Effector CD8-positive, alpha-beta T cell (primary cell): ENCODE results near the gene PIP5KL1.

Source experiments
- DNase-seq: peaks from one replicate; lab custom pipeline; 2025; lab: John Stamatoyannopoulos, UW

PIP5KL1 gene

DNA sequence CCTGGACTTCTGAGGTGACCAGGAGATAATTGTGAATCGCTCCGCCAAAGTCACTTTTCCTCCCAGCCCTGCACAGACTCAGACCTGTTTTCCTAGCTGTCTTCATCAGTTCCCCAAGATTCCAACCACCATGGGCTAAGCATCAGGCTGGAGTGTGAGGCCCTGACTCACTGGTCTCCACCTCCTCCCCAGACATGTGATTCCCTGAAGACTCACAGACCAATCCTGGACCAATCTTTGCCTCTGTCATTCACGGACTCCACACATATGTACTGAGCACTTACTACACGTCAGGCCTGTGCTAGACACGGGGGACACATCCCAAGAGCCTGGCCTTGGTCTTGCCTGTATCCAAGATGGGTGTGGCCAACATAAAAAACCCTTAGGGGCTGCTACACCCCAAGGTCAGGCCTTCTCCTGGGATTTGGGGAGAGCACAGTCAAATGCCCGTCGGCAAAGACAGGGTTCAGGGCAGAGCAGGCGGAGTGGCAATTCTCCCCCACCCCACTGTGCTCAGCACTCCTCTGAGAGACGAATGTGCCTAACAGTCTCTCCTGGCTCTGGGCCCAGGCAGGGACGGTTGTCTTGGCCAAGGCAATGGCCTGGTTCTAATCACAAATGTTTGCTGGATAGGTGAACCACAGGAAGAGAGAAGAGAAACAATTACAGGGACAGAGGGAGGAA is 38.3 kb upstream of the PIP5KL1 start:
- no peak for DNase-seq

DNA sequence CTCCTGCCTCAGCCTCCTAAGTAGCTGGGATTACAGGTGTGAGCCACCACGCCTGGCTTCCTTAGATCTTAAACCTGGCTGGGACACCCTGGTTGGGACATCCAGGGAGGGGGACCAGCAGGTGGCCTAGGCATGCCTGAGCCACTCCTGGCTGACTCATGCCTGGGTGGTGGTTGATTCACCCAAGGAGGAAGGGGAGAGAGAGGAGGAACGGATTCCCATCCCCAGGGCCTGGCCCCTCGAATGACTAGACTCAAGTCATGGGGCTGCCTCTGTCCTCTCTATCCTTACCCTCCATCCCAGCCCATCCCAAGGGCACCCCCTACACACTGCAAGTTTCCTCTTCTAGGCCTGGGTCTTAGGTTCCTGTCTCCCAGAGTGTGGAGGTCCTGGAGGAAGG is 37.5 kb upstream of the PIP5KL1 start:
- peak; percentile 28 for DNase-seq

DNA sequence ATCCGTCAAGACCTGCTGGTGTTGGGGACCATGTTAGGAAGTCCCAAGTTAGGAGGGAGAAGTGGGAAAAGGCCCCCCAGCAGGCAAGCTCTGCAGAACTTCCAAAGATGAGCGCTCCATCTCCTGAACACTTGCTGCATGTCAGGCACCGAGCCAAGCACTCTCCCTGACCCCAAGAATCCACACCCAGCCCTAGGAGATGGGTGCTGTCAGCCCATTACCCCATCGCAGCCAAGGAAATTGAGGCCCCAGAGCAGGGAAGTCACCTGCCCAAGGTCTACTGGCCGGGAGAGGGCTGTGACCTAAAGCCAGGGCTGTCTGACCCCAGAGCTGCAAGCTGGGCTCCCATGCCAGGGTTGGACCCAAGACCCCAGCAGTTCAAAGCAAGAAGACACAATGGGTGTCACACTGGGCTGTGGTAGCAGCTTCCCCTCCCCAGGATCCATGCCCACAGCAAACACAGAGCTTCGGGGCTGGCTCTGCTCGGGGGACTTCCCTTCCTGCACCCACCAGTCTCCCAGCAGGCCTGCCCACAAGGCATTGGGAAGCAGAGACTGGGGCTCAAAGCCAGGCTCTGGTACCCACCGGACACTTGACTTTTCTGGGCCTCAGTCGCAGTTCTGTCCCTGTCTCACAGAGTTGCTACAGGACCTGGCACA is 36.7 kb upstream of the PIP5KL1 start:
- DNase-seq: no peak

DNA sequence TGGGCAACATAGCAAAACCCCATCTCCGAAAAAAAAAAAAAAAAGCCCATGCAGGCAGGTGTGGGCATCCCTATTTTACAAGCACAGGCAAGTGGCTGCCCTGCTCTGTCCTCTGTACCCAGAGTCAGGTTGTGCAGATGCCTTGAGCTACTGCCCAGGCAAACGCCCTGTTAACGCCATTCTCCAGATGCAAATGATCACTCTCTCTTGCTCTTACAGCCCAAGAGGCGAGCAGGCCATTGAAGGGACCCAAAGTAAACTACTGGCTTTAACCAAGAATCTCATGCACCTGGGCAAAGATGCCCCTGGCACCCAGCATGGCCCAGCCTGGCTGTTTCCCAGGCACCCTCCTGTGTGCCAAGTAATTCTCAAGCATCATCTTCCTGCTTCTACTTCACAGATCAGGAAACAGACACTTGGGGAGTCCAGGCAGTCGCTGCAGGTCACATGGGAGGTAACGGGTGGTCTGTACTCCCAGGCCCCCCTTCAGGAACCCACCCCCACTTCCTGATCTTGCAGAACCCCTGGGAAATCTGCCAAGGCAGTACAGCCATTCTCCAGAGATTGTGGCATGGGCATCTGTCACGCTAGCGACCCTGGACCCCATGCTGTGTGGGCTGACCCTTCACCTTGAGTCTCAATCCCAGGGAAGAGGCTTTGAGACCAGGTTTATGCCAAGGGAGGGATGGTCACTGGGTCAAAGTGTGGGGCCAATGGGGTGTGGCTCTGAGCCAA is 36.0 kb upstream of the PIP5KL1 start:
- DNase-seq: no peak

DNA sequence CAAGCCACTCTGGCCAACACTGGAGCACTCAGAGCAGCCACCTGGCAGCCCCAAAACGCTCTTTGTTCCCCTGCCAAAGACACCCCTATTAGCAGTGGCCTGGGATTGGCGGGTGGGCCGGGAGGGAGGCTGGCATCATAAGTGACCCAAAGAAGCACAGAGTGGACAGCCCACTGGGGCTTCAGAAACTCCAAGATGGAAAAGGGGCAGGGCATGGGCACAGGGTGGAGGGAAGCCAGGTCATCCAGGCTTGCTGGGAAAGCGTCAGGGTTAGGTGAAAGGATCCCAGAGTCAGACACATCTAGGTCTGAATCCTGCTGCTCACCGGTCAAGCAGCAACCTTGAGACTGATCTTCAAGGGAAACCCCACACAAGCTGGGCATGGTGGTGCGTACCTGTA is 35.4 kb upstream of the PIP5KL1 start:
- no peak for DNase-seq

DNA sequence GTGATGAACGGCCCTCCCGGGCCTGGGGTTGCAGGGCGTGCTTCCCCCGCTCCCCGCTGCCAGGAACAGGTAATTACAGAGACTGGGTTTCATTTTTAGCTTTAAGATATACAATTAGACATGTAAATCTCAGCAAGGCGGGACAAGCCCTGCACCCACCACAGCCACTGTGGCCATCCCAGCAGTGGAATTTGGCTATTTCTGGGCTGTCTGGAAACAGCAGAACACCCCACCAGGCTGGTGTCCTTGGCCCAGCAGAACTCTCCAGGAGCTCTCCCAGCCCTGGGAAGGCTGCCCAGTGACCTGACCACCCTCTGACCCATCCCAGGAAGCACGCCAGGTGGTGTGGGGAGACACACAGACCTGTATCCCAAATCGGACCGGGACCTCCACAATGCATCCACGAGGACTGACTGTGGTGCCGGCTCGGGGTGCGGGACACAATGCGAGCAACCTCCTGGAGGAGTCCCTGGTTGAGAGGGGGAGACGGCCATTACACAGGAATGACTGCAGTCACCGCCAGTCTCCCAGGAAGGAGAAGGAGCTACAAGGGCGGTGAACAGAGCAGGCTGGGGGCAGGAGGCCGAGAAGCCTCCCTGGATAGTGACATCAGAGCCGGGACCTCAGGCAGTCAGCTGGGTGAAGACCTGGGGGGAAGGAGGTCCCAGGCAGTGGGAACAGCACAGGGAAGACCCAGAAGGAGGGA is 32.9 kb upstream of the PIP5KL1 start:
- DNase-seq: no peak

DNA sequence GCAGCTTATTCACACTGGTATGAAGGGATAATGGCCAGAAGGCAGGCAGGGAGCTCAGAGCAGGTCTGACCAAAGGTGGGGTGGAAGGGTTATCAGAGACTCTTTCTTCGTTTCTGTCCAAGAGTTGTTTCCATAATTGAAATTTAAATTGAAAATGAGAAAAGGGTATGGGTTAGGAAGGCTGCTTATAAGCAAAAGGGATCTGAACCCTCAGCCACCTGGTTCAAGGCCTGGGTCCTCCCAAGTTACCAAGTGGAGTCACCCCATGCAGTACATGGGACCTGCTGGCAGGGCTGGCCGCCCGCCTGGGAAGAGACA is 32.4 kb upstream of the PIP5KL1 start:
- no peak for DNase-seq

DNA sequence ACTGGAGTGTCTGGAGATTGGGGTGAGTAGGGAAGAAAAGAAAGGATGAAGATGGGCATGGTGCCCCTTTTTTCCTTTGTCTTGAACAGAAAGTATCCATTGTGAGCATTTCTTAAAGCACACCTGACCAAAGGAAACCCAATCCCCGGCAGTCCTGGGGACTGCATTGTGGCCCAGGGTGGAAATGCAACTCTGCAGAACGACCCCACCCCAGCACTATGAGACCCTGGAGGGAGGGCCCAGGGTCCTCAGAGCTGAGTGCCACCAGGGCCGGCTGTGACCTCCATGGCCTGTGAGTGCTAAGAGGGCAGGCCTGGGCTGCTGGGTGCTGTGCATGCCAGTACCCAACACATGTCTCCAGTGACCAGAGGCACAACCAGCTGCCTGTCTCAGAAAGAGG is 31.7 kb upstream of the PIP5KL1 start:
- DNase-seq: no peak

DNA sequence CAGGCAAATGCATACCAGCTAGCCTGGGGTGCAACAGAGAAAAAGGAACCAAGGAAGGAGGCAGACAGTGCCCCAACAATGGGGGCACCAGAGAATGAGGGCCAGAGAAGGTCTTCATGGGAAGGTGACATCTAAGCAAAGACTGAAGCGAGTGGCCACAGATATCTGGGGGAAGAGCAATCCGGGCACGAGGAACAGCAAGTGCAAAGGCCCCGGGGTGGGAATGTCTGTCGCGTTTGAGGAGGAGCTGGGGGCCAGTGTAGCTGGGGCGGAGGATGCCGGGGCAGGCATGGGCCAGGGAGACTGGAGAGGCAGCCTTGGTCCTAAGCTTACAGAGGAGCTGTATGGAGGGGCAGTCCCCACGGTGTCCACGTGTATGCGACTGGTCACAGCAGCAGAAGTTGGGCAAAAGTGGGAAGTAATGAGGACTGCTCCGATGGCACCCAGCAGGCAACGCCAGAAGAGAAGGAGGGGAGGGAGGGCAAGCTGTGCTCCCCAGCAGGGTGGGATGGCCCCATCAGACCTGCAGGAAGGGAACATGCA is 31.1 kb upstream of the PIP5KL1 start:
- DNase-seq: no peak

DNA sequence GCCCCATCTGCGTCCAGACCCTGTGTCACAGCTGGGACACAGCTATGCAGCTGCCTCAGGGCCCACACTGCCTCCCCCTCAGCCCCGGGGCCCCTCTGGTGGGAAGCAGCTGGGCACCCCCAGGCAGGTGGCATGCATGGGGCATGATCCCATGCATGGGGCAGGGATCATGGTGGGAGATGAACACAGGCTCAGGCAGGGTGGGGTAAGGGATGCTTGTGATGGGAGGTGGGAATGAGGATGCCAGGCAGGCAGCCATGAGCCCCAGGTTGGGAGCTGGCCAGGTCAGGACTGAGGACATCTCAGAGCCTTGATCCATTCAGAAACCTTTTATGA is 30.5 kb upstream of the PIP5KL1 start:
- DNase-seq: no peak

DNA sequence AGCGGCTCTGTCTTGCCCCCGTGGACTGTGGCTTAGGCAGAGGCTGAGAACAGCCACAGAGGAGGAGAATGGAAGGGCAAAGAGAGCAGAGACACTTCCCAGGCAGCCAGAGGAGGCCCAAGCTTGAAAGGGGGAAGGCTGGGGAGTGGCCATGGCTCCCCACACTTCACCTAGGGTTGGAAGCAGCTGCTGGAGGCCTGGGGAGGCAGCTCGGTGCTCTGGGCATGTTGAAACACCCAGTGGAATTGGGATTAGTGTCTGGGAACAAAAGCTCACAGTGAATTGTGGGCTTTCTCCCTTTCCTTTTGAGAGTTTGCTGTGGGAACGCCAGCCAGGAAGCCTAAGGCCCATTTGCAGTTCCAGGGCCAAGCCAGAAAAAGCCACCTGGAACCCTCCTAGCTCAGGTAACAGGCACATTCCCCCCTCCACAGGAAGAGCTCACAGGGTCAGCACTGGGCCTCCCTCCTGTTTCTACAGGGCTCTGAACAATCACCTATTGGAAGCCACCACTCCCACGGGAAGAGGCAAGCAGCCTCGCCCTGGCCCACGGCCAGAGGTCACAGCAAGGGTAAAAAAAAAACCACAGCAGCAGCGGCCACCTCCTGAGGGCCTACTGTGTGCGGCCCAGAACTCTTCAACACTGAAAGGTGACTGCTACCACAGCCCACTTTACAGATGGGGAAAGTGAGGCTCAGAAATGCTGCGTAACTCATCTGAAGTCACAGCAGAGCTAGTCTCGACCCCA is 30.0 kb upstream of the PIP5KL1 start:
- DNase-seq: no peak

DNA sequence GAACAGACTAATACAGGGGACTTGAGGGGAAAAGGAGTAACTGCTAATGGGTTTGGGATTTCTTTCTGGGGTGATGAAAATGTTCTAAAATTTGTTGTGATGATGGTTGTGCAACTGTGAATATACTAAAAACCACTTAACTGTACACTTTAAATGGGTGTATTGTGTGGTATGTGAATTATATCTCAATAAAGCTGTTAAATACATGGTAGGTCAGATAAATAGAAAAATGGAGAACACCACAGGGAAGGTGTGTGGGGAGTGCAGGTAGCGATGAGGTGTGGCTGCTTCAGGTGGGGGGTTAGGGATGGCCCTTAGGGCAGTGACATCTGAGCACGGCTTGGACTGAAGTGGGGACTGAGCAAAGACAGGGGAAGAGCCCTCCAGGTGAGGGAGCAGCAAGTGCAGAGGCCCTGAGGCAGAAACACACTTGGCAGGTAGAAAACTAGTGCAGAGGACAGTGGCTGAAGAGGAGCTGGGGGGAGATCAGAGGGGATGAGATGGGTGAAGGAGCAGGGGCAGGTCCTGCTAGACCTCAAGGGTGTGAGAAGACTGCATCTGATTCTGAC is 29.3 kb upstream of the PIP5KL1 start:
- DNase-seq: no peak

DNA sequence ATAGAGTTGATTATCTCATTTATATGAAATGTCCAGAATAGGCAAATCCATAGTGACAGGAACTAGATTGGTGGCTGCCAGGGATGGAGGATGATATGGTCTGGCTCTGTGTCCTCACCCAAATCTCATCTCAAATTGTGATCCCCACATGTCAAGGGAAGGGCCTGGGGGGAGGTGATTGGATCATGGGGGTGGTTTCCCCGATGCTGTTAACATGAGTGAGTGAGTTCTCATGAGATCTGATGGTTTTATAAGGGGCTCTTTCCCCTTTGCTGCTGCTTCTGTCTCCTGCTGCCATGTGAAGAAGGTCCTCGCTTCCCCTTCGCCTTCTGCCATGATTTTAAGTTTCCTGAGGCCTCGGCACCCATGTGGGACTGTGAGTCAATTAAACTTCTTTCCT is 28.8 kb upstream of the PIP5KL1 start:
- no peak for DNase-seq

DNA sequence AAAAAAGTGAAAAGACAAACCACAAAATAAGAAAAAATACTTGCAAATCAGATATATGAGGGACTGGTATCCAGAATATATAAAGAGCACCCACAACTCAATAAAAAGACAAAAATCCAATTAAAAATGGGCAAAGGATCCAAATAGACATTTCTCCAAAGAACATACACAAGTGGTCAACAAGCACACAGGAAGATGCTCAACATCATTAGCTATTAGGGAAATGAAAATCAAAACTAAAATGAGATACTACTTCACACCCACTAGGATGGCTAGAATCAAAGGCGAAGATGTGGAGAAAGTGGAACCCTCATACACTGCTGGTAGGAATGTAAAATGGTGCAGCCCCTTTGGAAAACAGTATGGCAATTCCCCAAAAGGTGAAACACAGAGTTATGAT is 28.2 kb upstream of the PIP5KL1 start:
- DNase-seq: no peak

DNA sequence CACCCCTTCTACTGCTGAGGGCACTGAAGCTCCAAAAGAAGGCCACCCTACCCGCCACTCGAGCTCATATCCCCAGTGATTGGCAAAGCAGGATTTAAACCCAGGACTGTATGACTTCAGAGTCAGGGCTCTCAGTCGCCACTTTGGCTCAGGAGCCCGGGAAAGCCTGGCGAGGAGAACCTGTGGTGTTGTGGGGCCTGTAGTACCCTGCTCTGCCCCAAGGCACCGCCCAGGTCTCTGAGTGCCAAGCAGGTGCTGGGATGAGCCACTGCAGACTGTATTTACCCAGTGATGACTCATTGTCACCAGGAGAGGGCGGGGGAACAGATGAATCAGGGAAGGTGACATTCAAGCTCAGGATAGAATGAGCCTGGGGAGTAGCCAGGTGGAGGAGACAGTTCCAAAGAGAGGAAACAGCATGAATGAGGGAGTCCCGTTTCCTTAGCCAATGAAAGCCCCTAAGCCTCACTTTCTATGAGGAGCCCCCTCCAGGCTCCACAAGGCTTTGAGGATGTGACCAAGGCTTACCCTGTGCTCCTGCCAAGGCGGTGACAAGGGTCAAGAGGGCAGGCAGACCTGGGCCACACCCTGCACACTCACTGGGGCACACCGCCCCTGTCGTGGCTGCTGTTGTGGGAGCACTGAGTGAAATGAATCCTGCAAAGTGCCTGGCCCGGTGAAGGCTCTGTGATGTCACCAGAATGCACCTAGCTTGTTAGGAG is 24.9 kb upstream of the PIP5KL1 start:
- peak; percentile 65 for DNase-seq

DNA sequence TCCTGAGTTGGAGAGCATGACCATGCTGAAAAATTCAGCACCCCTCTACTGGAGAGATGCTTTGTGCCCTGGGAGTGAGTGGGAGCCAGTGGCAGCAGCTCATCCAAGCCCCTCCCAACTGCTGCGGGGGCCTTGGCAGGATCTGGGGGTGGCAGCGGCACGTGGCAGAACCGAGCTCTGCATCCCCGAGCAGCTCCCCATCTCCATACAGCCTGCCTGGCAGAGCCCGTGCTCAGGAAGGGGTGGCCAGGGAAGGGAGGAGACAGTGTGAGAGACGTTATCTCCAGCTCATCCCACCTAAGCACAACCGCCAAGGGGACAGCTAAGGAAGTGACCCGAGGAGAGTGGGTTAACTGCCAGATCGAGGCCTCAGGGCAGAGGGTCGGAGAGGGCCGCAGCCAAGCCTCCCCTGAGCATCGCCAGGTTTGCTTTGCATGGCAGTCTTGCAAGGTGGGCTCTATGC is 24.3 kb upstream of the PIP5KL1 start:
- no peak for DNase-seq

DNA sequence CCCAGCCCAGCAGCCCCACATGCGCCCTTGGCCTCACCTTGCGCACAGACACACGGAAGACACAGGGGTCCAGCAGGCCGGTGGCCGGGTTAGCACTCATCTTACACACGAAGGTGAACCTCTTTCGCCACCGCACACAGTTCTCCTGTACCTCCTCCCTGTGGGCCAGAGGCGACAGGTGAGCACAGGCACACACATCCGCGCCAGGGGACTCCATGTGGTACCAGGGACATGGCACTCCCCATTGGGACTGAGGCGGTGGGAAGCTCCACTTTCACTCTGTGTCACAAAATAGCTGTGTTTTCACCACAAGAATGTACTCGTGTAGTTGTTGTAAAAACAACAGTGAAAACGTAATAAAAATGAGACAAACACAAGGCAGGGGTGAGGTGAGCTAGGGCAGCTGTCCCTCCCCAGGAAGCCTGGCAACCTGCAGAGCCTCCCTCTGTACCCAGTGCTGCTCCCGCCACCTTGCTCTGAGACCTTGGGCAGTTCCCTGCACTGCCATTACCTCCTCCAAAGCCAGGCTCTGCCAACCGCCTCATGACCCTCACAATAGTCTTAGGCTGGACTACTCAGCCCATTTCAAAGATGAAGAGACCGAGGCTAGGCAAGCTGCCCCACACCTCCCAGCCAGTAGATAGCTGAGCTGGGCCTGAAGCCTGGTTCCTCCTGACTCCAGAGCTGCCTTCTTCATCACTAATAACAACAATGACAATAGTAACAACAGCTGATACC is 23.4 kb upstream of the PIP5KL1 start:
- no peak for DNase-seq

DNA sequence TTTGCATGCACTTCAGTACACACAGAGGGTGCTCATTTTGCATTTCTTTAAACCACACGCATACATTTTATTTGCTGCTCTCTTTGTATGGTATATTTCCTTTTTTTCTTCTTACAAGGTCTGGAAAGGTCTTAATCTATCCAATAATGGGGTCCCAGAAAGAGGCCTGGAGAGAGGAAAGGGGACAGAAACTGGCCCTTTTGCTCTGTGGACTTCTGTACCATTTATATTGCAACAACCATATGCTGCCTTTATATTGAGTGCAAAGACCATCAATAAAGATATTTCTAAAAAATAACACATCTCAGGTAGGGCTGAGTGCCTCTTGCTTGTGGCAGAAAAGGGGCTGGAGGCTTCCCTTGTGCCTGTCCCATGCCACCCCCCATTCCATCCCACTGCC is 22.6 kb upstream of the PIP5KL1 start:
- no peak for DNase-seq

DNA sequence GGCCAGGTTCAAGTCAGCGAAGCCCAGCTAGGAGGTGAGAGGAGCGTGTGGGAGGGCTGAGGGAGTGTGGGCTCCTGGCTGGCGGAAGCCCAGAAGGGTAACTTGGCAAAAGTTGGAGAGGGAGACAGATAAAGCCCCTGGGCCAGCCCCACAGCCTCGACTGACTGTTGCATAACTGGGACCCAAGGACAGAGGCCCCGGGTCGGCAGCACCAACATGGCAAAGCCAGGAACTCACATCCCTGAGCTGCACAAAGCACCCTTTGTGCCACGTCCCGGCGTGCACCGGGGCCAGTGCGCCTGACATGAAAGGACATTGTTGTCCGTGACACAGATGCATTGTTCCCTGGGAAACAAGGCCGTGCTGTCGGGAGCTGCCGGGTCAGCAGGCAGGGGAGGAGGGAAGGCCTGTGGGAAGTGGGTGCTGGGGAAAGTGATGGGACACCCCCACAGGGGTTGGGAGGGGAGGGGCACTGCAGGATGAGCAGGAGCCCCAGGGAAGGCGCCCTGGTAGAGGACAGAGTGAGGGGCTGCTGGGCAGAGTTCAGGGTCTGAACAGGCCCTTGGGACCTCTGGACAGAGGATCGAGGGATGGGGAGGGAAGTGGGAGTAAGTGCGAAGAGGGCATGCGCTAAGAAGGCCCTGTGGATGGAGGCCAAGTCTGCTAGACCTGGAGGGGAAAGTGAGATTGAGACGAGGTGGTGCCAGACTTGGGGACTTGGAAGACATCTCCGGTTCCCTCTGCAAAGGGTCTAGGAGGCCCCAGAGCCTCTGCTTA is 20.1 kb upstream of the PIP5KL1 start:
- DNase-seq: no peak
